Hepatocyte (in vitro differentiated cells): ENCODE results near the gene MDM4. TPM values are rescaled to one million over a fixed set of nuclear protein-coding genes. Genes with fewer than 3 reads are reported as not detected.
A peak's percentile ranks its signal among the peaks of the same experiment; 100 is the strongest.

Experiments used
- DNase-seq: peaks from one replicate; pipeline ENCODE4 v3.0.0-alpha.2; 2016; ENCODE audit warnings: low spot score
- H2AFZ ChIP-seq: fragments of 200-600 bp; sonication (generic); 2 replicates; pipeline ENCODE4 v1.6.0; 2016; ENCODE audit warnings: antibody characterized with exemption, mild to moderate bottlenecking
- H3K27ac ChIP-seq: fragments of 200-600 bp; sonication (generic); 2 replicates; pipeline ENCODE4 v1.5.1; 2016; ENCODE audit warnings: mild to moderate bottlenecking
- H3K27me3 ChIP-seq: fragments of 200-600 bp; sonication (generic); 2 replicates; pipeline ENCODE4 v1.6.1; 2016
- H3K36me3 ChIP-seq: fragments of 200-600 bp; sonication (generic); replicated peaks from 2 replicates; pipeline ENCODE4 v1.5.1; 2016; ENCODE audit warnings: low read depth; ENCODE audit not compliant: insufficient read depth
- H3K4me1 ChIP-seq: fragments of 200-600 bp; sonication (generic); 2 replicates; pipeline ENCODE4 v1.5.1; 2016; ENCODE audit warnings: mild to moderate bottlenecking, moderate library complexity; ENCODE audit not compliant: insufficient read depth
- H3K4me2 ChIP-seq: fragments of 200-600 bp; sonication (generic); 2 replicates; pipeline ENCODE4 v1.6.0; 2016
- H3K4me3 ChIP-seq: fragments of 200-600 bp; sonication (generic); 2 replicates; pipeline ENCODE4 v1.5.1; 2016; ENCODE audit warnings: mild to moderate bottlenecking
- H3K79me2 ChIP-seq: fragments of 200-600 bp; sonication (generic); 2 replicates; pipeline ENCODE4 v1.6.0; 2017; ENCODE audit warnings: mild to moderate bottlenecking
- H3K9me2 ChIP-seq: fragments of 200-600 bp; sonication (generic); replicated peaks from 2 replicates; pipeline ENCODE4 v1.6.0; 2017; ENCODE audit warnings: mild to moderate bottlenecking; ENCODE audit not compliant: insufficient read depth
- H3K9me3 ChIP-seq: fragments of 200-600 bp; sonication (generic); 2 replicates; pipeline ENCODE4 v1.5.1; 2016; ENCODE audit warnings: low read depth, mild to moderate bottlenecking
- H4K20me1 ChIP-seq: fragments of 200-600 bp; sonication (generic); 2 replicates; pipeline ENCODE4 v1.6.0; 2016; ENCODE audit warnings: mild to moderate bottlenecking; ENCODE audit not compliant: insufficient read depth, poor library complexity, severe bottlenecking
- CTCF ChIP-seq: fragments of 200-600 bp; sonication (generic); IDR thresholded peaks from 2 replicates; pipeline ENCODE4 v1.5.1; 2016; ENCODE audit warnings: antibody characterized with exemption, mild to moderate bottlenecking; ENCODE audit not compliant: poor library complexity
- EZH2 ChIP-seq: fragments of 200-600 bp; sonication (generic); IDR thresholded peaks from 2 replicates; pipeline ENCODE4 v1.6.1; 2016; ENCODE audit warnings: antibody characterized with exemption, mild to moderate bottlenecking, borderline replicate concordance
- EZH2phosphoT487 ChIP-seq: fragments of 200-600 bp; sonication (generic); IDR thresholded peaks from one replicate; pipeline ENCODE4 v1.6.1; 2018; ENCODE audit warnings: antibody characterized with exemption, mild to moderate bottlenecking, low read depth, moderate library complexity; ENCODE audit not compliant: unreplicated experiment, severe bottlenecking
- WGBS: methylation state at CpG from one replicate; pipeline ENCODE4 v1.1.6; 2016; ENCODE audit warnings: low lambda C conversion rate; ENCODE audit errors: missing lambda C conversion rate; 5-methylcytosine and 5-hydroxymethylcytosine counted together
- polyA plus RNA-seq: library from polyadenylated mRNA; unstranded; fragments of >200 nt; fragmentation: Nextera tagmentation; extraction: Ambion mirVana; gene quantifications from 2 replicates; pipeline ENCODE4 v1.2.1, GENCODE V29; 2016
- total RNA-seq: library from RNA; depleted of rRNA; stranded (reverse); fragments of >200 nt; gene quantifications from 2 replicates; pipeline ENCODE4 v1.2.3, GENCODE V29; 2014

Gene MDM4
- total and polyA plus RNA-seq, 2 experiments from 2014 or later = 15.4 to 47.8 TPM

GRCh38 chr1:204564835-204565234 lies 48.6 kb downstream of the MDM4 start:
- Histone ChIP-seq H3K4me1 (peaks cover 6% of the 10 kb centered on the region), H3K79me2 (no peaks in the 10 kb centered on the region), H2AFZ (no peak overlapping the region), H3K9me3 (no peaks in the 10 kb centered on the region), H4K20me1 (no peaks in the 10 kb centered on the region), H3K27ac (no peak overlapping the region), H3K36me3 (no peaks in the 10 kb centered on the region), H3K4me3 (no peak overlapping the region), H3K9me2 (no peaks in the 10 kb centered on the region), H3K4me2 (no peak overlapping the region), H3K27me3 (no peaks in the 10 kb centered on the region)
- DNase-seq = no peak
- 82% methylated on average over 4 of the region's 4 CpGs for WGBS
- TF ChIP-seq CTCF (no peak), EZH2 (no peak), EZH2phosphoT487 (no peak)

GRCh38 chr1:204565617-204566582 lies 49.7 kb downstream of the MDM4 start:
- no peak overlapping the region for H2AFZ ChIP-seq
- H3K4me2 ChIP-seq = no peak overlapping the region
- H3K27ac ChIP-seq = no peak overlapping the region
- no peaks in the 10 kb centered on the region for H4K20me1 ChIP-seq
- no peaks in the 10 kb centered on the region for H3K9me3 ChIP-seq
- WGBS = 22% methylated on average over 13 of the region's 13 CpGs
- H3K4me1 ChIP-seq = no peaks in the 10 kb centered on the region
- H3K4me3 ChIP-seq = no peak overlapping the region
- H3K79me2 ChIP-seq = no peaks in the 10 kb centered on the region
- no peaks in the 10 kb centered on the region for H3K27me3 ChIP-seq
- H3K9me2 ChIP-seq = no peaks in the 10 kb centered on the region
- DNase-seq = peak; percentile 85
- H3K36me3 ChIP-seq = no peaks in the 10 kb centered on the region
- TF ChIP-seq EZH2phosphoT487 (no peak), CTCF (peak; percentile 89)

- H3K79me2 ChIP-seq = no peaks in the 10 kb centered on the region
- H3K27ac ChIP-seq = no peak overlapping the region
- H3K27me3 ChIP-seq = no peaks in the 10 kb centered on the region
- no peak overlapping the region for H2AFZ ChIP-seq
- H3K9me3 ChIP-seq = no peaks in the 10 kb centered on the region
- TF ChIP-seq CTCF = no peak
- no peak for TF ChIP-seq EZH2phosphoT487
- no peak for TF ChIP-seq EZH2
- H3K4me1 ChIP-seq = no peaks in the 10 kb centered on the region
- WGBS = 72% methylated on average over 6 of the region's 6 CpGs
- no peaks in the 10 kb centered on the region for H3K36me3 ChIP-seq
- H3K9me2 ChIP-seq = no peaks in the 10 kb centered on the region
- H3K4me2 ChIP-seq = no peak overlapping the region
- no peak for DNase-seq
- H3K4me3 ChIP-seq = no peak overlapping the region
- H4K20me1 ChIP-seq = no peaks in the 10 kb centered on the region
Observed at GRCh38 chr1:204566583-204566955, 50.4 kb downstream of the MDM4 start.
